ENCODE results near the gene PNPLA8. TPM values are rescaled to one million over a fixed set of nuclear protein-coding genes. Genes with fewer than 3 reads are reported as not detected.

Gene PNPLA8
- total RNA-seq, 1 donor from 2014 or later: 25.5 TPM

- peak overlapping the region; percentile 76 for H3K4me3 Mint-ChIP-seq
- ATAC-seq (ENCODE audit: low read depth) (no peak), DNase-seq (no peak)
- H3K36me3 Mint-ChIP-seq (ENCODE audit: low read depth): no peaks in the 10 kb centered on the region
- CTCF ChIA-PET: interaction anchor here (0.6 to 2.9 kb wide), 5 partner anchors 9 to 274 kb away, joined by 3 to 17 read pairs (median 4); no protein-coding TSS in a partner anchor
- TF ChIP-seq, protein P1, sequence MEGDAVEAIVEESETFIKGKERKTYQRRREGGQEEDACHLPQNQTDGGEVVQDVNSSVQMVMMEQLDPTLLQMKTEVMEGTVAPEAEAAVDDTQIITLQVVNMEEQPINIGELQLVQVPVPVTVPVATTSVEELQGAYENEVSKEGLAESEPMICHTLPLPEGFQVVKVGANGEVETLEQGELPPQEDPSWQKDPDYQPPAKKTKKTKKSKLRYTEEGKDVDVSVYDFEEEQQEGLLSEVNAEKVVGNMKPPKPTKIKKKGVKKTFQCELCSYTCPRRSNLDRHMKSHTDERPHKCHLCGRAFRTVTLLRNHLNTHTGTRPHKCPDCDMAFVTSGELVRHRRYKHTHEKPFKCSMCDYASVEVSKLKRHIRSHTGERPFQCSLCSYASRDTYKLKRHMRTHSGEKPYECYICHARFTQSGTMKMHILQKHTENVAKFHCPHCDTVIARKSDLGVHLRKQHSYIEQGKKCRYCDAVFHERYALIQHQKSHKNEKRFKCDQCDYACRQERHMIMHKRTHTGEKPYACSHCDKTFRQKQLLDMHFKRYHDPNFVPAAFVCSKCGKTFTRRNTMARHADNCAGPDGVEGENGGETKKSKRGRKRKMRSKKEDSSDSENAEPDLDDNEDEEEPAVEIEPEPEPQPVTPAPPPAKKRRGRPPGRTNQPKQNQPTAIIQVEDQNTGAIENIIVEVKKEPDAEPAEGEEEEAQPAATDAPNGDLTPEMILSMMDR (IDR thresholded peaks at IDR 0.05): no peak
- peaks cover 36% of the 10 kb centered on the region for H3K27me3 Mint-ChIP-seq
- intact Hi-C loops (cut with micrococcal nuclease): no loop called here
- POLR2A ChIA-PET: interaction anchor here (2.5 kb wide), 1 partner anchor 11 kb away, joined by 14 read pairs; no protein-coding TSS in a partner anchor
- no peaks in the 10 kb centered on the region for H3K9me3 Mint-ChIP-seq
- H3K4me1 Mint-ChIP-seq: peaks cover 18% of the 10 kb centered on the region
- no peak overlapping the region for H3K27ac Mint-ChIP-seq
Observed at GRCh38 chr7:108457871-108458270, 68.1 kb downstream of the PNPLA8 start.

DNA sequence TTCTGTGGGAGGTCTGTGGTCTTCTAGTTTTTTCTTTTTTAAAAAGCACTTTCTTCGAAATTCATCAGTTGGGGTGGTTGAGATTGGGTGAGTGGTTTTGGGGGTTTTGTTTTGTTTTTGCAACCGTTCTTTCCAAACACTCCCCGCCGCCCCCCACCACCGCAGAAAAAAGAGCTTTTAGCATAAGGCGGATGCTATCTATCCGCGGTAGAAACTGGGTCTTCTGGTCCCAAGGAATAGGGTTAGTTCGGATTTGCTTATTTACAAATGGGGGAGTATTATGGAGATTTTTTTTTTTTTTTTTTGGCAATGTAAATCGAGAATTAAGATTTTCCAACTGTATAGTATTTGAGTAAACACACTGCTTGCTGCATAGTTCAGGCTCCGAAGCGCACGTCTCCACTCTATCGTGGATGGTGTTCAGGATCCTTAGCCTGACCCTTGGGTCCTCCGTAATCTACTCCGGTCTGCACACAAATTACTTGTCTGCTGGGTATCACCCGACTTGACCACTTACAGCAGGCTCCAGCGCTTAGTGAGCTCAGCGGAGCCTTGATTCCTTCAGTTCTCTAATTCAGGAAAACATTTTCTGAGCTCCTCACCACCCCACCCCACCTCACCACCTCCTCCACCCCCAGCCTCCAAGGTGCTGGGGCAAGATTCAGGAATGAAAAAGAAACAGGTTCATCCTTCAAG lies 68.9 kb downstream of the PNPLA8 start:
- Mint-ChIP-seq H3K4me1 (peaks cover 22% of the 10 kb centered on the region), H3K4me3 (peak overlapping the region; percentile 76), H3K36me3 (ENCODE audit: low read depth) (no peaks in the 10 kb centered on the region), H3K9me3 (no peaks in the 10 kb centered on the region), H3K27me3 (peaks cover 37% of the 10 kb centered on the region), H3K27ac (no peak overlapping the region)
- TF ChIP-seq, protein P1 (IDR thresholded peaks at IDR 0.05): no peak
- DNase-seq (no peak), ATAC-seq (ENCODE audit: low read depth) (no peak)
- intact Hi-C loops (cut with micrococcal nuclease): no loop called here
- CTCF ChIA-PET: interaction anchor here (0.6 to 5.1 kb wide), 6 partner anchors 10 to 276 kb away, joined by 3 to 64 read pairs (median 5); no protein-coding TSS in a partner anchor
- POLR2A ChIA-PET: interaction anchor here (0.7 to 2.5 kb wide), 4 partner anchors 12 to 348 kb away, joined by 3 to 14 read pairs (median 7); partner anchors contain the start of genes DNAJB9, PNPLA8 and THAP5

DNA sequence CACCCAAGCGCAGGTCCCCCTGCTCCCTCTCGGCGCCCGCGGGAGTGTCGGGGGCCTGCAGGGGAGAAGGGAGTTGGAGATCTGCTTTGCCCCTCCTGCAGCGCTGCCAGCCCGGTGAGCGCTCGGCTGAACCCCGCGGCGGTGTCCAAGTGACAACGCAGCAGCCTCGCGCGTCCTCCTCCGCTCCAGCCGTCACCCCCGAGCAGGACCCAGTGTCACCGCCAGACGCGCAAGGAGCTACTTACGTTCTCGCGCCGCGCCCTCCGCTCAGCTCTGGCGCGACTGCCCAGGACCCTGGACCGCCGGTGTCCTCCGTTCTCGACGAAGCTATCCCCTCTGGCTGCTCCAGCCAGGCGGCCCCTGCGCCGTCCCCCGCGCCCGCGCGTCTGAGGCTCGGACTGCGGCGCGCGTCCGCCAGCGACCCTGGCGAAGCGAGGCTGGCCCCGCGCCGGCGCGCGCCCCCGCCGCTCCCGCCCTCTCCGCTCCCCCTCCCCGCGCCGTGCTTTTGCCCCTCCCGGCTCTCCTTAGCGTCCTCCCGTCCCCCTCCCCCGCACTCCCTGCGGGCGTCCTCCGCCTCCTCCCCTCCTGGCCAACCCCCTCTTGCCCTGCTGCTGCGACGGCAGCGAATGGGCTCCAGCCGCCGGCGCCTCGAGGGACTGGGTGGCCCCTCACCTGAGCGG lies 69.8 kb downstream of the PNPLA8 start, which contains the start of gene NRCAM:
Gene NRCAM, minus strand, starts transcription at position 439 of the 680 bp plus-strand sequence. CDS start 216,372 bp downstream, outside the sequence.
- intact Hi-C loops (cut with micrococcal nuclease): loop anchor here (2.0 kb wide), 1 partner anchor 13 kb away; no protein-coding TSS in a partner anchor
- peak; percentile 52 for ATAC-seq (ENCODE audit: low read depth)
- TF ChIP-seq, protein P1 (IDR thresholded peaks at IDR 0.05): no peak
- H3K27ac Mint-ChIP-seq: no peak within 1 kb of the TSS
- H3K36me3 Mint-ChIP-seq (ENCODE audit: low read depth): no peaks in the 10 kb centered on the region
- H3K4me3 Mint-ChIP-seq: peak within 1 kb of the TSS; percentile 85
- no peaks in the 10 kb centered on the region for H3K9me3 Mint-ChIP-seq
- ChIA-PET POLR2A (interaction anchor here (0.7 to 2.5 kb wide), 6 partner anchors 13 to 347 kb away, joined by 3 to 14 read pairs (median 5); partner anchors contain the start of genes DNAJB9, PNPLA8 and THAP5), CTCF (interaction anchor here (0.9 to 5.1 kb wide), 3 partner anchors 11 to 275 kb away, joined by 5 to 64 read pairs (median 5); no protein-coding TSS in a partner anchor)
- peaks cover 40% of the 10 kb centered on the region for H3K27me3 Mint-ChIP-seq
- DNase-seq: no peak
- peaks cover 22% of the 10 kb centered on the region for H3K4me1 Mint-ChIP-seq

- no peak overlapping the region for H3K27ac Mint-ChIP-seq
- no peaks in the 10 kb centered on the region for H3K9me3 Mint-ChIP-seq
- CTCF ChIA-PET: interaction anchor here (0.9 to 5.1 kb wide), 3 partner anchors 12 to 274 kb away, joined by 5 to 64 read pairs (median 5); no protein-coding TSS in a partner anchor
- peak overlapping the region; percentile 85 for H3K4me3 Mint-ChIP-seq
- DNase-seq (peak; percentile 50), ATAC-seq (ENCODE audit: low read depth) (peak; percentile 26)
- peaks cover 40% of the 10 kb centered on the region for H3K27me3 Mint-ChIP-seq
- POLR2A ChIA-PET: interaction anchor here (0.7 to 2.5 kb wide), 4 partner anchors 13 to 114 kb away, joined by 3 to 14 read pairs (median 5); partner anchors contain the start of genes DNAJB9 and THAP5
- intact Hi-C loops (cut with micrococcal nuclease): loop anchor here (2.0 kb wide), 1 partner anchor 13 kb away; no protein-coding TSS in a partner anchor
- H3K4me1 Mint-ChIP-seq: peaks cover 22% of the 10 kb centered on the region
- TF ChIP-seq, protein P1 (IDR thresholded peaks at IDR 0.05): no peak
- H3K36me3 Mint-ChIP-seq (ENCODE audit: low read depth): no peaks in the 10 kb centered on the region
Observed at GRCh38 chr7:108455551-108455997, 70.4 kb downstream of the PNPLA8 start.

All from activated B cell treated with CpG ODN at 0.5 μM for 24 hours (primary cell).